H1 (cell line): Measurements from ENCODE around the gene ARMH3. TPM values are rescaled to one million over a fixed set of nuclear protein-coding genes. Genes with fewer than 3 reads are reported as not detected.
"Not testable (repeated sequence)": the region's sequence is repeated elsewhere in the genome, so short reads cannot be mapped to it uniquely, and the experiment has no call there.

ENCODE experiments used
- CTCF ChIA-PET: fragments of 300-600 bp; sonication (Branson Sonifier 250); formaldehyde crosslinking; loops from one replicate; lab custom pipeline; 2021; ENCODE audit not compliant: partially characterized antibody; lab: Charles Lee
- POLR2A ChIA-PET: fragments of 300-600 bp; sonication (Branson Sonifier 250); formaldehyde crosslinking; loops from one replicate; lab custom pipeline; 2021; ENCODE audit warnings: inconsistent platforms; ENCODE audit not compliant: partially characterized antibody; lab: Charles Lee
- DNase-seq, 2 experiments: peaks; one replicate each; pipeline versions ENCODE4 v3.0.0 to v3.0.0-alpha.2; 2010 to 2022; ENCODE audit warnings: low spot score in 2 of 2, low read depth in 1 of 2, mixed read lengths in 1 of 2
- FAIRE-seq: peaks from 2 replicates; lab custom pipeline; 2011; peaks lifted over from hg19 to GRCh38; lab: Jason Lieb, UNC
- H2AFZ ChIP-seq: 2 replicates; pipeline ENCODE4 v1.8.1; 2012; ENCODE audit warnings: low read length, inconsistent platforms
- H2AK5ac ChIP-seq: 2 replicates; pipeline ENCODE4 v1.6.1; 2013; ENCODE audit warnings: low read depth, low read length
- H2BK120ac ChIP-seq: replicated peaks from 2 replicates; pipeline ENCODE3; 2013; ENCODE audit warnings: low read depth, low read length, inconsistent platforms
- H2BK12ac ChIP-seq: 2 replicates; pipeline ENCODE4 v1.6.1; 2013; ENCODE audit warnings: low read depth, low read length
- H2BK15ac ChIP-seq: 2 replicates; pipeline ENCODE4 v1.6.1; 2013; ENCODE audit warnings: low read length
- H2BK20ac ChIP-seq: 2 replicates; pipeline ENCODE4 v1.6.1; 2013; ENCODE audit warnings: low read length
- H2BK5ac ChIP-seq: 2 replicates; pipeline ENCODE4 v1.6.1; 2013; ENCODE audit warnings: low read depth, low read length
- H3K14ac ChIP-seq: 2 replicates; pipeline ENCODE4 v1.6.1; 2013; ENCODE audit warnings: inconsistent platforms; ENCODE audit not compliant: insufficient read length
- H3K18ac ChIP-seq: 2 replicates; pipeline ENCODE4 v1.6.1; 2013; ENCODE audit warnings: low read length; ENCODE audit errors: extremely low read depth
- H3K23ac ChIP-seq: 2 replicates; pipeline ENCODE4 v1.6.1; 2013; ENCODE audit warnings: inconsistent platforms; ENCODE audit not compliant: insufficient read length
- H3K23me2 ChIP-seq: 2 replicates; pipeline ENCODE4 v1.6.1; 2013; ENCODE audit warnings: low read depth, low read length
- H3K27ac ChIP-seq: 2 replicates; pipeline ENCODE4 v1.6.1; 2011; ENCODE audit warnings: low read depth, low read length, inconsistent platforms
- H3K27me3 ChIP-seq, 4 experiments: replicated peaks in 1 of 4; 1 replicate in 1 of 4; 2 replicates in 3 of 4; pipeline versions ENCODE4 v1.6.1 to v1.8.1; 2011 to 2013; ENCODE audit warnings: low read length in 3 of 4, mild to moderate bottlenecking in 3 of 4, inconsistent platforms in 2 of 4, mixed read lengths in 2 of 4, moderate library complexity in 1 of 4; ENCODE audit not compliant: control insufficient read depth in 3 of 4, insufficient read depth in 3 of 4; ENCODE audit errors: extremely low read depth in 1 of 4
- H3K36me3 ChIP-seq, 4 experiments: 2 replicates each; pipeline versions ENCODE4 v1.6.1 to v1.8.1; 2011 to 2013; ENCODE audit warnings: mild to moderate bottlenecking in 4 of 4, low read length in 3 of 4, moderate library complexity in 2 of 4, control low read depth in 1 of 4, inconsistent platforms in 1 of 4; ENCODE audit not compliant: insufficient read depth in 4 of 4, control insufficient read depth in 2 of 4
- H3K4ac ChIP-seq: replicated peaks from 2 replicates; pipeline ENCODE3; 2013; ENCODE audit warnings: low read length, low read depth, mixed read lengths, inconsistent platforms; ENCODE audit not compliant: insufficient read length
- H3K4me1 ChIP-seq, 4 experiments: replicated peaks in 1 of 4; 1 replicate in 1 of 4; 2 replicates in 3 of 4; pipeline versions ENCODE4 v1.6.1 to v1.8.1; 2011 to 2013; ENCODE audit warnings: low read length in 3 of 4, inconsistent platforms in 2 of 4, mixed read lengths in 1 of 4; ENCODE audit not compliant: insufficient read depth in 4 of 4, control insufficient read depth in 3 of 4
- H3K4me2 ChIP-seq, 2 experiments: 2 replicates each; pipeline versions ENCODE4 v1.6.1 to v1.8.1; 2011 to 2013; ENCODE audit warnings: low read depth in 2 of 2, low read length in 2 of 2, control low read depth in 1 of 2, inconsistent platforms in 1 of 2, mild to moderate bottlenecking in 1 of 2; ENCODE audit not compliant: insufficient read depth in 1 of 2
- H3K4me3 ChIP-seq, 4 experiments: fragments of 200-600, 300-600 bp in 1 of 4; sonication (generic), shearing (Covaris generic), sonication (Bioruptor Twin) in 1 of 4; 2 replicates each; pipeline versions ENCODE4 v1.5.1 to v1.8.1; 2011 to 2016; ENCODE audit warnings: low read length in 4 of 4, low read depth in 3 of 4, control low read depth in 2 of 4, inconsistent platforms in 2 of 4, mild to moderate bottlenecking in 2 of 4, mixed read lengths in 1 of 4, moderate library complexity in 1 of 4; ENCODE audit not compliant: insufficient read depth in 2 of 4; ENCODE audit errors: extremely low read depth in 1 of 4
- H3K56ac ChIP-seq: replicated peaks from 2 replicates; pipeline ENCODE3; 2013; ENCODE audit warnings: low read depth, mild to moderate bottlenecking, mixed read lengths, low read length, inconsistent platforms; ENCODE audit not compliant: insufficient read length
- H3K79me1 ChIP-seq: 2 replicates; pipeline ENCODE4 v1.6.1; 2013; ENCODE audit warnings: low read depth, low read length, control low read depth
- H3K79me2 ChIP-seq, 2 experiments: 2 replicates each; pipeline versions ENCODE4 v1.6.1 to v1.8.1; 2012 to 2013; ENCODE audit warnings: low read length in 2 of 2, mild to moderate bottlenecking in 2 of 2, inconsistent platforms in 1 of 2; ENCODE audit not compliant: insufficient read depth in 2 of 2, control insufficient read depth in 1 of 2
- H3K9ac ChIP-seq, 4 experiments: replicated peaks in 1 of 4; 1 replicate in 1 of 4; 2 replicates in 3 of 4; pipeline versions ENCODE4 v1.6.1 to v1.8.1; 2011 to 2013; ENCODE audit warnings: low read depth in 3 of 4, low read length in 3 of 4, control low read depth in 2 of 4, mild to moderate bottlenecking in 2 of 4, moderate library complexity in 2 of 4, inconsistent platforms in 1 of 4; ENCODE audit errors: extremely low read depth in 1 of 4
- H3K9me3 ChIP-seq, 2 experiments: 2 replicates each; pipeline versions ENCODE4 v1.6.1 to v1.8.1; 2012 to 2013; ENCODE audit warnings: mild to moderate bottlenecking in 2 of 2, moderate library complexity in 2 of 2, control low read depth in 1 of 2, inconsistent platforms in 1 of 2, low read depth in 1 of 2, low read length in 1 of 2, mixed read lengths in 1 of 2; ENCODE audit not compliant: insufficient read depth in 2 of 2
- H4K20me1 ChIP-seq, 2 experiments: replicated peaks in 1 of 2; 2 replicates each; pipeline versions ENCODE3 to v1.8.1; 2011 to 2013; ENCODE audit warnings: inconsistent platforms in 2 of 2, low read length in 2 of 2, mild to moderate bottlenecking in 1 of 2; ENCODE audit not compliant: insufficient read depth in 2 of 2, control insufficient read depth in 1 of 2
- H4K5ac ChIP-seq: 2 replicates; pipeline ENCODE4 v1.6.1; 2013; ENCODE audit warnings: low read length, low read depth, mixed read lengths, inconsistent platforms; ENCODE audit not compliant: insufficient read length
- H4K8ac ChIP-seq: 2 replicates; pipeline ENCODE4 v1.8.0; 2013; ENCODE audit warnings: mild to moderate bottlenecking, moderate library complexity, low read length, inconsistent platforms; ENCODE audit not compliant: insufficient read depth; ENCODE audit errors: extremely low read depth
- H4K91ac ChIP-seq: replicated peaks from 2 replicates; pipeline ENCODE3; 2013; ENCODE audit warnings: low read length, mixed read lengths, inconsistent platforms; ENCODE audit not compliant: insufficient read length
- WGBS, 2 experiments: shearing (Covaris generic) in 1 of 2; methylation state at CpG; one replicate each; pipeline versions ENCODE4 v1.1.6 to v1.1.7; 2013 to 2015; ENCODE audit warnings: low lambda C conversion rate in 2 of 2, mixed read lengths in 2 of 2, inconsistent platforms in 1 of 2, low coverage in 1 of 2, missing lambda C conversion rate in 1 of 2; ENCODE audit not compliant: insufficient replicate concordance in 2 of 2, insufficient coverage in 1 of 2, insufficient read length in 1 of 2; ENCODE audit errors: extremely low coverage in 1 of 2, missing lambda C conversion rate in 1 of 2; 5-methylcytosine and 5-hydroxymethylcytosine counted together
- polyA plus RNA-seq, 7 experiments: library from polyadenylated mRNA; depleted of rRNA in 3 of 7; stranded (reverse) in 5 of 7; unstranded in 2 of 7; fragments of >200 nt in 5 of 7; fragments of 200-250 nt in 2 of 7; gene quantifications; 1 replicate in 5 of 7; 2 replicates in 1 of 7; 4 replicates in 1 of 7; pipeline versions ENCODE4 v1.2.1 to v1.2.3, GENCODE V29; 2011 to 2013; ENCODE audit warnings: missing spikeins in 2 of 7, mixed read lengths in 2 of 7
- total RNA-seq: library from RNA; stranded (reverse); fragmentation: NEBNext Ultra II Directional; extraction: Animal tissue kit (Norgen Biotek cat#: 25700); gene quantifications from 2 replicates; pipeline ENCODE4 v1.2.1, GENCODE V29; 2021

ARMH3 gene
- total and polyA plus RNA-seq, 2 of the 8 experiments (the other 6 are each of a cell fraction or from before 2014, with no cell fraction given) = 11.6 to 18.3 TPM

DNA sequence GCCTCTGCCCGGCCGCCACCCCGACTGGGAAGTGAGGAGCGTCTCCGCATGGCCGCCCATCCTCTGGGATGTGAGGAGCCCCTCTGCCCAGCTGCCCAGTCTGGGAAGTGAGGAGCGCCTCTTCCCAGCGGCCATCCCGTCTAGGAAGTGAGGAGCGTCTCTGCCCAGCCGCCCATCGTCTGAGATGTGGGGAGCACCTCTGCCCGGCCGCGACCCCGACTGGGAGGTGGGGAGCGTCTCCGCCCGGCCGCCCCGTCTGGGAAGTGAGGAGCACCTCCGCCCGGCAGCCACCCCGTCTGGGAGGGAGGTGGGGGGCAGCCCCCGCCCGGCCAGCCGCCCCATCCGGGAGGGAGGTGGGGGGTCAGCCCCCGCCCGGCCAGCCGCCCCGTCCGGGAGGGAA lies 20.2 kb downstream of the ARMH3 start:
- 97% methylated on average over 21 of the region's 33 CpGs; no CpG with 5 or more reads in 1 of the 2 experiments for WGBS, 2 experiments
- H2BK120ac ChIP-seq, H4K91ac ChIP-seq, H4K8ac ChIP-seq, H3K56ac ChIP-seq, H2BK20ac ChIP-seq, H4K5ac ChIP-seq, H2BK12ac ChIP-seq, H4K20me1 ChIP-seq, H3K4ac ChIP-seq, POLR2A ChIA-PET, H3K79me1 ChIP-seq, H2AFZ ChIP-seq, H3K9me3 ChIP-seq, H3K14ac ChIP-seq, DNase-seq, FAIRE-seq, H3K23me2 ChIP-seq, H3K4me1 ChIP-seq, H3K27me3 ChIP-seq, H2AK5ac ChIP-seq, H3K23ac ChIP-seq, H3K27ac ChIP-seq, H2BK5ac ChIP-seq, H3K18ac ChIP-seq, H3K79me2 ChIP-seq, H3K4me2 ChIP-seq, H2BK15ac ChIP-seq, H3K9ac ChIP-seq, H3K4me3 ChIP-seq: not testable (repeated sequence)
- peaks cover 0 to 19% (median 6%) of the 10 kb centered on the region in 4 experiments; a peak in 5 of 8 replicates for H3K36me3 ChIP-seq
- CTCF ChIA-PET = interaction anchor here (1.3 kb wide), 1 partner anchor 26 kb away, joined by 4 read pairs; no protein-coding TSS in a partner anchor
